HepG2 (cell line): ENCODE data around the gene TRPV4. TPM values are rescaled to one million over a fixed set of nuclear protein-coding genes. Genes with fewer than 3 reads are reported as not detected.

ENCODE experiments used
- BCL6 ChIP-seq: IDR thresholded peaks from 2 replicates; pipeline ENCODE4 v1.6.1; 2016; ENCODE audit warnings: missing genetic modification reagents, missing compliant biosample characterization
- CCAR2 ChIP-seq: fragments of 200-400 bp; formaldehyde crosslinking; optimal IDR thresholded peaks from 2 replicates; pipeline ENCODE3; 2018; ENCODE audit warnings: low read depth, mild to moderate bottlenecking, low read length, moderate library complexity
- GABPB1 ChIP-seq: IDR thresholded peaks from 2 replicates; pipeline ENCODE4 v1.6.1; 2016; ENCODE audit warnings: mild to moderate bottlenecking, missing genetic modification reagents, moderate library complexity, missing compliant biosample characterization
- KDM5B ChIP-seq: sonication (generic); formaldehyde crosslinking; IDR thresholded peaks from 2 replicates; pipeline ENCODE4 v1.4.0; 2020; ENCODE audit warnings: missing genetic modification reagents, mild to moderate bottlenecking, borderline replicate concordance
- KLF16 ChIP-seq, 2 experiments: sonication (generic) in 1 of 2; formaldehyde crosslinking in 1 of 2; IDR thresholded peaks; 2 replicates each; pipeline versions ENCODE4 v1.6.1 to v1.8.0; 2016 to 2023; ENCODE audit warnings: missing genetic modification reagents in 2 of 2, missing compliant biosample characterization in 1 of 2
- PRMT3 ChIP-seq: sonication (generic); formaldehyde crosslinking; IDR thresholded peaks from 2 replicates; pipeline ENCODE4 v1.8.1; 2022; ENCODE audit warnings: low read depth, mild to moderate bottlenecking, moderate library complexity, missing genetic modification reagents, borderline replicate concordance
- RCOR2 ChIP-seq: IDR thresholded peaks from 2 replicates; pipeline ENCODE4 v1.6.1; 2016; ENCODE audit warnings: missing biosample characterization, missing genetic modification reagents
- REPIN1 ChIP-seq: sonication (generic); formaldehyde crosslinking; IDR thresholded peaks from 2 replicates; pipeline ENCODE4 v1.8.0; 2022; ENCODE audit warnings: missing genetic modification reagents, low read depth, mild to moderate bottlenecking, borderline replicate concordance
- SAP130 ChIP-seq: IDR thresholded peaks from 2 replicates; pipeline ENCODE4 v1.6.1; 2016; ENCODE audit warnings: low read depth
- XBP1 ChIP-seq: sonication (generic); formaldehyde crosslinking; IDR thresholded peaks from 2 replicates; pipeline ENCODE4 v1.5.0; 2020; ENCODE audit warnings: missing genetic modification reagents
- ZFX ChIP-seq: sonication (generic); formaldehyde crosslinking; IDR thresholded peaks from 2 replicates; pipeline ENCODE4 v1.4.0; 2020; ENCODE audit warnings: mild to moderate bottlenecking, low read depth, missing genetic modification reagents, moderate library complexity
- ZKSCAN1 ChIP-seq: fragments of 150-350 bp; IDR thresholded peaks from 2 replicates; pipeline ENCODE4 v1.6.1; 2014; ENCODE audit warnings: low read length
- ZNF331 ChIP-seq: sonication (generic); formaldehyde crosslinking; IDR thresholded peaks from 2 replicates; pipeline ENCODE4 v1.4.0; 2020; ENCODE audit warnings: missing genetic modification reagents
- polyA plus RNA-seq, 8 experiments: library from polyadenylated mRNA; depleted of rRNA in 3 of 8; stranded (reverse) in 7 of 8; unstranded in 1 of 8; fragments of >200 nt; fragmentation: Illumina TruSeq in 4 of 8; extraction: Trizol in 4 of 8; gene quantifications; 2 replicates each; pipeline versions ENCODE4 v1.2.1 to v1.2.3, GENCODE V29; 2011 to 2016; ENCODE audit warnings: low read depth in 4 of 8, missing spikeins in 1 of 8, mixed read lengths in 1 of 8; ENCODE audit not compliant: insufficient read depth in 1 of 8
- total RNA-seq, 5 experiments: library from RNA; depleted of rRNA; stranded (reverse); fragments of >200 nt; fragmentation: Illumina TruSeq; extraction: Trizol; gene quantifications; 2 replicates each; pipeline ENCODE4 v1.2.3, GENCODE V29; 2016; ENCODE audit warnings: low read depth in 1 of 5
- TF ChIP-seq, protein P1 (sequence below): sonication (generic); formaldehyde crosslinking; IDR thresholded peaks from 2 replicates; pipeline ENCODE4 v1.8.1; 2023; ENCODE audit warnings: mild to moderate bottlenecking, missing genetic modification reagents
- TF ChIP-seq, protein P2 (sequence below): sonication (generic); formaldehyde crosslinking; IDR thresholded peaks from 2 replicates; pipeline ENCODE4 v1.5.1; 2020; ENCODE audit warnings: mild to moderate bottlenecking, missing genetic modification reagents, moderate library complexity
- TF ChIP-seq, protein P3 (sequence below): IDR thresholded peaks from 2 replicates; pipeline ENCODE4 v1.6.1; 2016
- TF ChIP-seq, protein P4 (sequence below): sonication (generic); formaldehyde crosslinking; IDR thresholded peaks from 2 replicates; pipeline ENCODE4 v1.9.0; 2021; ENCODE audit warnings: missing genetic modification reagents, borderline replicate concordance
- TF ChIP-seq, protein P5 (sequence below): sonication (generic); formaldehyde crosslinking; IDR thresholded peaks from 2 replicates; pipeline ENCODE4 v1.4.0; 2020; ENCODE audit warnings: mild to moderate bottlenecking, missing genetic modification reagents

Gene TRPV4
- total and polyA plus RNA-seq, 2 of the 13 experiments (the other 11 are each of a cell fraction or from before 2014, with no cell fraction given): 0.66 to 4.7 TPM

DNA sequence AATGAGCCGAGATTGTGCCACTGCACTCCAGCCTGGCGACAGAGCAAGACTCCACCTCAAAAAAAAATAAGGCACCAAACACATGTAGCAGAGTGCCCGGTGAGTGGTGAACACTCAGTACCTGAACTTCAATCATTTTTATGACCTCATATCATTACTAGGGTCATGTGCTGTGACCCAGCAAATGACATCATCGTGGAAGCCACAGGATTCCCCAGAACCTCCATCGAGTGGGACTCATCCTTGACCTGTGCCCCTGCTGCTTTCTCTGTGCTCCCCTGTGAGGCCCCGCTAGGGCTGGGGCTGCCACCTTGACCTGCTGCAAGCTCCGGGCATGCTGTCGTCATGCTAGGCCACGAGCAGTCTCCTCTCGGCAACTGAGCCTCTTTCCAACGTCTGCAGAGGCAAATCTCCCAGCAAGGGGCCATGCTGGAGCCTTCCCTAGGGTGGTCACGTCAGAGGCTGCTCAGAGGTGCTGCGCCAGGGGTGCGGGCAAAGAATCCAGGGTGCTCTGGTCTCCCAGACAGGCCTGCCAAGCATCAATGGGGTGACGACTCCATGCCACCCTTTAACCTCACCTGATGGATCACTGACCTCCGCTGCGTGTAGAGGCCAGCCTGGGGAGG, 28.6 kb upstream of the TRPV4 start (continued):
- TF ChIP-seq, protein P1, sequence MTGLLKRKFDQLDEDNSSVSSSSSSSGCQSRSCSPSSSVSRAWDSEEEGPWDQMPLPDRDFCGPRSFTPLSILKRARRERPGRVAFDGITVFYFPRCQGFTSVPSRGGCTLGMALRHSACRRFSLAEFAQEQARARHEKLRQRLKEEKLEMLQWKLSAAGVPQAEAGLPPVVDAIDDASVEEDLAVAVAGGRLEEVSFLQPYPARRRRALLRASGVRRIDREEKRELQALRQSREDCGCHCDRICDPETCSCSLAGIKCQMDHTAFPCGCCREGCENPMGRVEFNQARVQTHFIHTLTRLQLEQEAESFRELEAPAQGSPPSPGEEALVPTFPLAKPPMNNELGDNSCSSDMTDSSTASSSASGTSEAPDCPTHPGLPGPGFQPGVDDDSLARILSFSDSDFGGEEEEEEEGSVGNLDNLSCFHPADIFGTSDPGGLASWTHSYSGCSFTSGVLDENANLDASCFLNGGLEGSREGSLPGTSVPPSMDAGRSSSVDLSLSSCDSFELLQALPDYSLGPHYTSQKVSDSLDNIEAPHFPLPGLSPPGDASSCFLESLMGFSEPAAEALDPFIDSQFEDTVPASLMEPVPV: no peak
- TF ChIP-seq BCL6 (CRISPR knock-in tag): peak; percentile 73
- peak; percentile 67 for TF ChIP-seq GABPB1
- TF ChIP-seq REPIN1 (CRISPR knock-in tag): 0 out of 2 replicates have a peak, but pooled peaks have one; percentile 31
- TF ChIP-seq, protein P2, sequence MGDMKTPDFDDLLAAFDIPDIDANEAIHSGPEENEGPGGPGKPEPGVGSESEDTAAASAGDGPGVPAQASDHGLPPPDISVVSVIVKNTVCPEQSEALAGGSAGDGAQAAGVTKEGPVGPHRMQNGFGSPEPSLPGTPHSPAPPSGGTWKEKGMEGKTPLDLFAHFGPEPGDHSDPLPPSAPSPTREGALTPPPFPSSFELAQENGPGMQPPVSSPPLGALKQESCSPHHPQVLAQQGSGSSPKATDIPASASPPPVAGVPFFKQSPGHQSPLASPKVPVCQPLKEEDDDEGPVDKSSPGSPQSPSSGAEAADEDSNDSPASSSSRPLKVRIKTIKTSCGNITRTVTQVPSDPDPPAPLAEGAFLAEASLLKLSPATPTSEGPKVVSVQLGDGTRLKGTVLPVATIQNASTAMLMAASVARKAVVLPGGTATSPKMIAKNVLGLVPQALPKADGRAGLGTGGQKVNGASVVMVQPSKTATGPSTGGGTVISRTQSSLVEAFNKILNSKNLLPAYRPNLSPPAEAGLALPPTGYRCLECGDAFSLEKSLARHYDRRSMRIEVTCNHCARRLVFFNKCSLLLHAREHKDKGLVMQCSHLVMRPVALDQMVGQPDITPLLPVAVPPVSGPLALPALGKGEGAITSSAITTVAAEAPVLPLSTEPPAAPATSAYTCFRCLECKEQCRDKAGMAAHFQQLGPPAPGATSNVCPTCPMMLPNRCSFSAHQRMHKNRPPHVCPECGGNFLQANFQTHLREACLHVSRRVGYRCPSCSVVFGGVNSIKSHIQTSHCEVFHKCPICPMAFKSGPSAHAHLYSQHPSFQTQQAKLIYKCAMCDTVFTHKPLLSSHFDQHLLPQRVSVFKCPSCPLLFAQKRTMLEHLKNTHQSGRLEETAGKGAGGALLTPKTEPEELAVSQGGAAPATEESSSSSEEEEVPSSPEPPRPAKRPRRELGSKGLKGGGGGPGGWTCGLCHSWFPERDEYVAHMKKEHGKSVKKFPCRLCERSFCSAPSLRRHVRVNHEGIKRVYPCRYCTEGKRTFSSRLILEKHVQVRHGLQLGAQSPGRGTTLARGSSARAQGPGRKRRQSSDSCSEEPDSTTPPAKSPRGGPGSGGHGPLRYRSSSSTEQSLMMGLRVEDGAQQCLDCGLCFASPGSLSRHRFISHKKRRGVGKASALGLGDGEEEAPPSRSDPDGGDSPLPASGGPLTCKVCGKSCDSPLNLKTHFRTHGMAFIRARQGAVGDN: peak; percentile 96
- no peak for TF ChIP-seq XBP1
- TF ChIP-seq KLF16 (CRISPR knock-in tag; IDR thresholded peaks at IDR 0.05): peak in 1 of 2 experiments; percentile 39; a peak in 1 of 4 replicates
- no peak for TF ChIP-seq PRMT3 (CRISPR knock-in tag)
- 0 out of 2 replicates have a peak, but pooled peaks have one; percentile 31 for TF ChIP-seq RCOR2 (CRISPR knock-in tag)
- 0 out of 2 replicates have a peak, but pooled peaks have one; percentile 12 for TF ChIP-seq ZNF331 (CRISPR knock-in tag)
- TF ChIP-seq, protein P3, sequence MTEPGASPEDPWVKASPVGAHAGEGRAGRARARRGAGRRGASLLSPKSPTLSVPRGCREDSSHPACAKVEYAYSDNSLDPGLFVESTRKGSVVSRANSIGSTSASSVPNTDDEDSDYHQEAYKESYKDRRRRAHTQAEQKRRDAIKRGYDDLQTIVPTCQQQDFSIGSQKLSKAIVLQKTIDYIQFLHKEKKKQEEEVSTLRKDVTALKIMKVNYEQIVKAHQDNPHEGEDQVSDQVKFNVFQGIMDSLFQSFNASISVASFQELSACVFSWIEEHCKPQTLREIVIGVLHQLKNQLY (CRISPR knock-in tag): 0 out of 2 replicates have a peak, but pooled peaks have one; percentile 29
- TF ChIP-seq, protein P4, sequence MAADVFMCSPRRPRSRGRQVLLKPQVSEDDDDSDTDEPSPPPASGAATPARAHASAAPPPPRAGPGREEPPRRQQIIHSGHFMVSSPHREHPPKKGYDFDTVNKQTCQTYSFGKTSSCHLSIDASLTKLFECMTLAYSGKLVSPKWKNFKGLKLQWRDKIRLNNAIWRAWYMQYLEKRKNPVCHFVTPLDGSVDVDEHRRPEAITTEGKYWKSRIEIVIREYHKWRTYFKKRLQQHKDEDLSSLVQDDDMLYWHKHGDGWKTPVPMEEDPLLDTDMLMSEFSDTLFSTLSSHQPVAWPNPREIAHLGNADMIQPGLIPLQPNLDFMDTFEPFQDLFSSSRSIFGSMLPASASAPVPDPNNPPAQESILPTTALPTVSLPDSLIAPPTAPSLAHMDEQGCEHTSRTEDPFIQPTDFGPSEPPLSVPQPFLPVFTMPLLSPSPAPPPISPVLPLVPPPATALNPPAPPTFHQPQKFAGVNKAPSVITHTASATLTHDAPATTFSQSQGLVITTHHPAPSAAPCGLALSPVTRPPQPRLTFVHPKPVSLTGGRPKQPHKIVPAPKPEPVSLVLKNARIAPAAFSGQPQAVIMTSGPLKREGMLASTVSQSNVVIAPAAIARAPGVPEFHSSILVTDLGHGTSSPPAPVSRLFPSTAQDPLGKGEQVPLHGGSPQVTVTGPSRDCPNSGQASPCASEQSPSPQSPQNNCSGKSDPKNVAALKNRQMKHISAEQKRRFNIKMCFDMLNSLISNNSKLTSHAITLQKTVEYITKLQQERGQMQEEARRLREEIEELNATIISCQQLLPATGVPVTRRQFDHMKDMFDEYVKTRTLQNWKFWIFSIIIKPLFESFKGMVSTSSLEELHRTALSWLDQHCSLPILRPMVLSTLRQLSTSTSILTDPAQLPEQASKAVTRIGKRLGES: peak; percentile 35; the same call in 1 of the 2 replicates
- TF ChIP-seq CCAR2: no peak
- TF ChIP-seq SAP130 (CRISPR knock-in tag): peak; percentile 54; the same call in 1 of the 2 replicates
- TF ChIP-seq, protein P5, sequence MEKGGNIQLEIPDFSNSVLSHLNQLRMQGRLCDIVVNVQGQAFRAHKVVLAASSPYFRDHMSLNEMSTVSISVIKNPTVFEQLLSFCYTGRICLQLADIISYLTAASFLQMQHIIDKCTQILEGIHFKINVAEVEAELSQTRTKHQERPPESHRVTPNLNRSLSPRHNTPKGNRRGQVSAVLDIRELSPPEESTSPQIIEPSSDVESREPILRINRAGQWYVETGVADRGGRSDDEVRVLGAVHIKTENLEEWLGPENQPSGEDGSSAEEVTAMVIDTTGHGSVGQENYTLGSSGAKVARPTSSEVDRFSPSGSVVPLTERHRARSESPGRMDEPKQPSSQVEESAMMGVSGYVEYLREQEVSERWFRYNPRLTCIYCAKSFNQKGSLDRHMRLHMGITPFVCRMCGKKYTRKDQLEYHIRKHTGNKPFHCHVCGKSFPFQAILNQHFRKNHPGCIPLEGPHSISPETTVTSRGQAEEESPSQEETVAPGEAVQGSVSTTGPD (CRISPR knock-in tag): peak; percentile 79; the same call in 1 of the 2 replicates
- TF ChIP-seq ZKSCAN1: no peak
- TF ChIP-seq KDM5B: no peak
- peak; percentile 68 for TF ChIP-seq ZFX (CRISPR knock-in tag)
